Ramos (cell line): Measurements from ENCODE around the gene THYN1.

Experiments
- in situ Hi-C: fragments of 300-500 bp; cut with MboI; formaldehyde crosslinking; loops from one replicate; pipeline ENCODE4 v1.14.3; 2022; ENCODE audit warnings: low sequenced_read_pairs; ENCODE audit not compliant: unreplicated experiment

The THYN1 gene

GRCh38 chr11:134226806-134227325 is 26.3 kb downstream of the THYN1 start:
- in situ Hi-C loops = no loop called here

- in situ Hi-C loops = no loop called here
Measured at GRCh38 chr11:134224710-134225664, 28.2 kb downstream of the THYN1 start.

GRCh38 chr11:134223836-134224709 is 29.1 kb downstream of the THYN1 start, which contains the start of the genes NCAPD3 and VPS26B:
TSS of gene NCAPD3 (minus strand) at chr11:134223967. CDS start at chr11:134223926, 41 bp downstream.
TSS of gene VPS26B (plus strand) at chr11:134224671. CDS start at chr11:134225123, 452 bp downstream.
- in situ Hi-C loops = no loop called here

- in situ Hi-C loops = no loop called here
Measured at GRCh38 chr11:134223121-134223520, 30.0 kb downstream of the THYN1 start.

GRCh38 chr11:134216816-134217215 is 36.3 kb downstream of the THYN1 start:
- in situ Hi-C loops = no loop called here

GRCh38 chr11:134215836-134216235 is 37.3 kb downstream of the THYN1 start:
- in situ Hi-C loops = no loop called here

- in situ Hi-C loops = no loop called here
Measured at GRCh38 chr11:134207538-134208239, 45.5 kb downstream of the THYN1 start.

- in situ Hi-C loops = no loop called here
Measured at GRCh38 chr11:134206185-134206584, 47.0 kb downstream of the THYN1 start.

GRCh38 chr11:134205729-134206128 is 47.4 kb downstream of the THYN1 start:
- in situ Hi-C loops = no loop called here

GRCh38 chr11:134202661-134203060 is 50.5 kb downstream of the THYN1 start:
- in situ Hi-C loops = no loop called here

GRCh38 chr11:134200688-134201087 is 52.5 kb downstream of the THYN1 start:
- in situ Hi-C loops = no loop called here

GRCh38 chr11:134199531-134199930 is 53.6 kb downstream of the THYN1 start:
- in situ Hi-C loops = no loop called here
